GM19455 (cell line): ENCODE results near the gene LRP3.

Experiments
- ATAC-seq: cut with Tn5 transposase; IDR thresholded peaks from one replicate; pipeline ENCODE4 v1.9.1; 2021; ENCODE audit not compliant: unreplicated experiment

The LRP3 gene

DNA sequence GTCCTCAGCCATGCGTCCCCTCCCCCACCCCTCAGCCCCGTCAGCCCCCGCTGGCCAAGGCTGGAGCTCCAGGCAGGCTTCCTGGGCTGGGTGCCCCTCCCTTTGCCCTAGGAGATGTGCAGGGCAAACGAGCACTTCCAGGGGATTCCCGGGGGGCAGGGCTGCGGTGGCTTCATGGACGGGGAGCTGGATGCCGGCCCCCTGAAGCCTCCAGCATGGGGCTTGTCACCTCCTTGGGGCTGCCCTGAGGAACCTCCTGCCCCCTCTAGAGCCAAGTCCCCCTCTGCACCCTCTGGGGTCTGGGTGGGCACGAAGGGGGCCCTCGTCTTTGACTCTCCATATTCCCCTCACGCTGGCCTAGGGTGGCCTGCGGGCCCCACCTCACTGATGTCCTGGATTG lies 56.9 kb downstream of the LRP3 start:
- ATAC-seq, result no peak

DNA sequence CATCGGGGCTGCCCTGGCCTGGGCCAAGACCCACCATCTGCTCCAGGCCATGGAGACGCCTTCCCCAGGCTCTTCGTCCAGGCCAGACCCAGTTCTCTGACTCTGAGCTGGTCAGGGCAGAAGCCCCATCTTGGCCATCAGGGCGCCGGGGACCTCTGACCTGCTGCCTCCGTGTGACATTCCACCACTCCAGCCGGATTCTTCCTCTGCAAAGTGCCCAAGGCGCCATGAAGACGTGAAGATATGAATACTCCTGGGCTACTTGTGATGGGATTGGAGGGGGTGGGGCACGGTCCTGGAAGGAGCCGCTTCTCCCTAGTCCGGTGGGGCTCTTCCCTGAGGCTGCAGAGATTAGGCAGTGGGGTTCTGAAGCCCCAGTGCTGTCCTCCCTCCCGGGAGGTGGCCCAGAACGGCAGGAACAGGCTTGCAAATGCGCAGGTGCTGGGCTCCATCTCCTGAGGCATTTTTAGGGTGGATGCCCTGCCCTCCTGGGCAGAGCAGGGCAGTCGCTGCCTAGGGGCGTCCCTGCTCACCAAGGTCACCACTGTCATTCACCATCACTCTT lies 57.5 kb downstream of the LRP3 start:
- ATAC-seq, result no peak

DNA sequence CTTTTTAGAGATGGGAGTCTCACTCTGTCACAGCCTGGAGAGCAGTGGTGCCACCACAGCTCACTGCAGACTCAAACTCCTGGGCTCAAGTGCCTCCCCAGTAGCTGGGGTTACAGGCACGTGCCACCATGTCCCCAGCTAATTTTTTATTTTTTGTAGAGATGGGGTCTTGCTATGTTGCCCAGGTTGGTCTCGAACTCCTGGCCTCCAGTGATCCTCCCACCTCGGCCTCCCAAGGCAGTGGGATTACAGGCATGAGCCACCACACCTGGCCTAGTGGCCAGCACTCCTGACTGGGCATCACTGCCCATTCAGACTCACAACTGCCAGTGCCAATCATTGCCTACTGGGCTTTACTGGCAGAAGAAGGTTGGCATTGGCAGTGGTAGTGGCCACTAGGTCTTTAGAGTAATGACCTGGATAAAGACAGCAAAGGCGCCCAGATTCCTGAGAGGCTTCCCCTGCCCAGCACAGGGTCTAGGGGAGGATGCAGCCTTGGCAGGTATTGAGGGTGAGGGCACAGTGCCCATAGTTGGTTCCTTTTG lies 58.4 kb downstream of the LRP3 start:
- ATAC-seq, result no peak

DNA sequence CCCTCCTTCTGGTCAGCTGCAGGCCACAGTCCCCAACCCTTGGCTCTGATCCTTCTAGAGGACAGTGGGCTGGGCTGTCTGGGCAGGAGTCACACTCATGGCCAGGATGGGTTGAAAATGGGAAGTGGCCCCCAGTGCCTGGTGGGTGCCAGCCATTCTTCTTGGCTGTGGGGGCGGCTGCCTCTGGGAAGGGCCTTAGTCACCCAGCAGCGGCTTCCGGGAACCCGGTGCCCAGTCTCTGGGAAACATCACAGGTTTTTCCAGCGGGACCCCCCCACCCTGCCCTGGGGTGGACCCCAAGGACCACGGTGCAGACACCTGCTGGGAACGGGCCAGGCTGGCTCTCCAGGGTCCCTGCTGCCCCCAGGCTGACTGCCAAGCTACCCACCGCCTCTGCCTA lies 58.8 kb downstream of the LRP3 start:
- ATAC-seq, result no peak

DNA sequence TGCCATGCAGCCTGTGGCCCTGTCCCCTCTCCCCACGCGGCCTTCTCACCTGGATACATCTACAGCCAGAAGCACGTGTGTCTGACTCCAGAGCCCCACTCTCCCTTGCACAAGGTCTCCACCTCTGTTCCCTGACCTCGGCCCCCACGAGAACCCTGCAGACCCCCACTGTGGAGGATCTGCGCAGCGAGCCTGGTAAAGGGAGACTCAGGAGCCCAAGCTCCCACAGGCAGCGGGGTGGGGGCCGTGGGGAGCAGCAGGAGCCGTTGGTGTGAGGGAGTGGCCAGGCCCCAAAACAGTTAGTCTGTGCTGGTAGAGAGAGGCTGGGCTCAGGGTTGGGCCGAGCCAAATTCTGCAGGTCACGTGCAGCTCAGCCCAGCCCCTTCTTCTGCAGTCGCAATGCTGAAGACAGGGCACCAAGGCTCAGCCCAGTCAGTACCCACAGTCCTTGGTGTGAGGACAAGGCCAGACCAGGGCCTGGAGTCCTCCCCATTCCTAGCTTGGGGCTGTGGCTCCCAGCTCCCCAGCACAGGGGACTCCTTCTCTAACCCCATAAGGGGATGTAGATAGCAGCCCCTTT lies 60.2 kb downstream of the LRP3 start:
- no peak for ATAC-seq

DNA sequence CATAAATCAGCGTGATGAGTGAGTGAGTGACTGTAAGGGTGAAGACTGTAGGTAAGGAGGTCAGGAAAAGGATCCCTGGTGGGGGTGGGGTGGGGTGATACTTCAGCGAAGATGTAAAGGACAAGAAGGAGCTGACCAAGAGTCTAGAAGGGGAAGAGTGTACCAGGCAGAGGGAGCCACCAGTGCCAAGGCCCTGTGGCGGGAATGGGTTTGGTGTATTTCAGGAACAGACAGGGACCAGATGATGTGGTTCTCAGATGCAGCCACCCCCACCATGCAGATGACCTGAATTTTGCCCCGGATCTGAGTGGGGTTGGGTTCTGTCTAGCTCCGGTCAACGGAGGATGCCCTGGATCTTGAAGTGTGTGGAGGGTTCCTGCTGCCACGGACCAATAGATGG lies 61.7 kb downstream of the LRP3 start:
- no peak for ATAC-seq

DNA sequence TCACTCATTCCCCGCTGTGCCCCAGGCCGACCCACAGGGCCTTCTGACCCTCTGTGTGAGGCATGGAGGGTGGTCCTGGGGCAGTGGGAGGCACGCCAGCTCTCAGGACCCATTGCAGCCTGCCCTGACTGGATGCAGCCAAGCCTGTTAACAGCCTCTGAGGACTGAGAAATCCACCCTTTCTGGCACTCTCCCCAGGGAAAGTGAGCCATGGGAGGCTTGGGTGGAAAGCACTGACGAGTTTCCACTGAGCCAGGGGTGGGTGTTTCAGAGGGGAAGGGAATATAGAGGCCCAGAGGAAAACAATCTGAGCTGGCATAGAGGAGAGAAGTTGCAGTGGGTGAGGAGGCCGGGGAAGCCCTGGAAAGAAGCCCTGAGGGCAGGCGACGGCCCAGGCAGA lies 62.1 kb downstream of the LRP3 start:
- ATAC-seq, result no peak

DNA sequence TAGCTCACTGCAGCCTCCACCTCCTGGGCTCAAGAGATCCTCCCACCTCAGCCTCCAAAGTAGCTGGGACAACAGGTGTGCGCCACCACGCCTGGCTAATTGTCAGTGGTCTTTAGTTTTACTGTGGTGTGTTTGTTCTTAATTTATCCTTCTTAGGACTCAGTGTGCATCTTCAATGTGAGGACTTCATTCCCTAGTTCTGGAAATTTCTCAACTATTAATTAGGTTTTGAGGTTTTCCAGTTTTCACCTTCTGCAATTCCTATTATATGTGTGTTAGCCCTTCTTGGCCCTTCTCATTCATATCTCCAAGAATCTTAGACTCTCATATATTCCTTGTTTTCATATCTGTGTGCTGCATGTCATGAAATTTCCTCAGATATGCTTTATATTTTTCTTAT lies 63.7 kb downstream of the LRP3 start:
- no peak for ATAC-seq
